Measurements from ENCODE around the gene AGBL1. TPM values are rescaled to one million over a fixed set of nuclear protein-coding genes. Genes with fewer than 3 reads are reported as not detected.

The AGBL1 gene
- total RNA-seq, 1 experiment from 2014 or later = not detected

DNA sequence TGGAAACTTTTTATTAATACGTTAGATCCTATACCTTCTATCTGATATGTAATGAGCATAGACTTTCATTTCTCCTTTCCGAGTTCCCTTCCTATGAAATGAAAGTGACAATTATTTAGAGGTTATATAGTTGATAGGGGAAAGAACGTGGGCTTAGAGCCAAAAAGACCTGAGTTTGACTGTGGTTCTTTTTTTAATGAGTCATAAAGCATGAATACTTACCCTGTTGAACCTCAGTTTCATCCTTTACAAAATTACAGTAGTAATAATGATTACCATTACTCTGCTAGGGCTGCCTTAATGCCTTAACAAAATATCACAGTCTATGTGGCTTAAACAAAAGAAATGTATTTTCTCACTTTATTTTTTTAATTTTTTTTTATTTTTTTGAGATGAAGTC lies 75.9 kb downstream of the AGBL1 start:
- intact Hi-C loops (cut with micrococcal nuclease; ENCODE audit: unreplicated experiment) = no loop called here
- Histone ChIP-seq H3K27ac (no peak overlapping the region), H2AFZ (no peak overlapping the region), H3K27me3 (ENCODE audit: insufficient read depth, low read depth) (peaks cover 17% of the 10 kb centered on the region; the same call in 1 of the 2 replicates), H3K4me3 (no peak overlapping the region), H3K79me2 (ENCODE audit: low read depth) (no peaks in the 10 kb centered on the region), H3K36me3 (ENCODE audit: low read depth) (no peaks in the 10 kb centered on the region), H3F3A (ENCODE audit: insufficient read depth, low read depth) (no peaks in the 10 kb centered on the region), H3K9me3 (ENCODE audit: insufficient read depth, low read depth) (no peaks in the 10 kb centered on the region), H3K9me2 (ENCODE audit: insufficient read depth) (no peaks in the 10 kb centered on the region), H3K4me2 (no peak overlapping the region), H4K20me1 (ENCODE audit: insufficient read depth) (no peaks in the 10 kb centered on the region), H3K4me1 (replicated peaks; ENCODE audit: insufficient read depth) (no peaks in the 10 kb centered on the region)
- no TSS peak for BruUV-seq (replicated peaks)
- no peak for DNase-seq
- TF ChIP-seq EZH2 (IDR thresholded peaks at IDR 0.05; ENCODE audit: low read depth) = no peak
- TF ChIP-seq, protein P1, sequence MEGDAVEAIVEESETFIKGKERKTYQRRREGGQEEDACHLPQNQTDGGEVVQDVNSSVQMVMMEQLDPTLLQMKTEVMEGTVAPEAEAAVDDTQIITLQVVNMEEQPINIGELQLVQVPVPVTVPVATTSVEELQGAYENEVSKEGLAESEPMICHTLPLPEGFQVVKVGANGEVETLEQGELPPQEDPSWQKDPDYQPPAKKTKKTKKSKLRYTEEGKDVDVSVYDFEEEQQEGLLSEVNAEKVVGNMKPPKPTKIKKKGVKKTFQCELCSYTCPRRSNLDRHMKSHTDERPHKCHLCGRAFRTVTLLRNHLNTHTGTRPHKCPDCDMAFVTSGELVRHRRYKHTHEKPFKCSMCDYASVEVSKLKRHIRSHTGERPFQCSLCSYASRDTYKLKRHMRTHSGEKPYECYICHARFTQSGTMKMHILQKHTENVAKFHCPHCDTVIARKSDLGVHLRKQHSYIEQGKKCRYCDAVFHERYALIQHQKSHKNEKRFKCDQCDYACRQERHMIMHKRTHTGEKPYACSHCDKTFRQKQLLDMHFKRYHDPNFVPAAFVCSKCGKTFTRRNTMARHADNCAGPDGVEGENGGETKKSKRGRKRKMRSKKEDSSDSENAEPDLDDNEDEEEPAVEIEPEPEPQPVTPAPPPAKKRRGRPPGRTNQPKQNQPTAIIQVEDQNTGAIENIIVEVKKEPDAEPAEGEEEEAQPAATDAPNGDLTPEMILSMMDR (conservative IDR thresholded peaks at IDR 0.05) = no peak
- ChIA-PET CTCF (no interaction called here), POLR2A (ENCODE audit: unreplicated experiment) (no interaction called here)

DNA sequence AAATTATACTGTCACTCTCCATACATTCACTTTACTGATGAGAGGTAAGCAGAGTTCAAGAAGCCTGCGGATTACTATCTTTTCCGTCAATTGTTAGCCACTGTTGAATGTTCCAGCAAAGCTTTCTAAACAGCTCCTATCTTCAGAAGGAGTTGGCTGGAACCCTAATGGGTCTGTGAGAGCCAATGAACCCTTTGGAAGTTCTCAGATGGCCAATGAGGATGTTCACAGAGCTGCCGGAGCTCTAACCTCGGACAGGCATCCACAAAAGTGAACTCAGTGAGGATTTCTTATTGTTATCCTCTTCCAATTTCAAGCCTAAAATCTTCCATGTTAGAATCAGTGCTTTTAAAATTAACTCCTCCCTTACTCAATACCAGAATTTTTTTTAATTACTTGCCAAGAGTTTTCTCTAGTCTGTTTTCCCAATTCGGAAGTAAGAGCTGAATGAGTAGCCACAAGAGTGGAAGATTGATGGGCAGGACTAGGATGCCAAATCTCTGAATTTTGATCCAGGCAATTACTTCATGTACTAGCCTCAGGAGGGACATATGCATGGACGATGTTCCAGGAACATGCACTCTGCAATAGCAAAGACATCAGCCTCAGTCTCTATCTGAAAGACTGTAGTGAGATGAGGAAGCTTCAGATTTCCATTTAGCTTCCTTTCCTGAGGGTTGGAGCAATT lies 78.1 kb downstream of the AGBL1 start:
- Histone ChIP-seq H3K27ac (no peak overlapping the region), H3K9me3 (ENCODE audit: insufficient read depth, low read depth) (no peaks in the 10 kb centered on the region), H3K9me2 (ENCODE audit: insufficient read depth) (no peaks in the 10 kb centered on the region), H4K20me1 (ENCODE audit: insufficient read depth) (no peaks in the 10 kb centered on the region), H3K36me3 (ENCODE audit: low read depth) (no peaks in the 10 kb centered on the region), H3K79me2 (ENCODE audit: low read depth) (no peaks in the 10 kb centered on the region), H3K27me3 (ENCODE audit: insufficient read depth, low read depth) (peaks cover 17% of the 10 kb centered on the region; the same call in 1 of the 2 replicates), H2AFZ (no peak overlapping the region), H3K4me1 (replicated peaks; ENCODE audit: insufficient read depth) (no peaks in the 10 kb centered on the region), H3K4me3 (no peak overlapping the region), H3K4me2 (no peak overlapping the region), H3F3A (ENCODE audit: insufficient read depth, low read depth) (no peaks in the 10 kb centered on the region)
- ChIA-PET CTCF (no interaction called here), POLR2A (ENCODE audit: unreplicated experiment) (no interaction called here)
- BruUV-seq (replicated peaks) = no TSS peak
- intact Hi-C loops (cut with micrococcal nuclease; ENCODE audit: unreplicated experiment) = no loop called here
- no peak for DNase-seq
- TF ChIP-seq, protein P1 (conservative IDR thresholded peaks at IDR 0.05) = no peak
- TF ChIP-seq EZH2 (IDR thresholded peaks at IDR 0.05; ENCODE audit: low read depth) = no peak

DNA sequence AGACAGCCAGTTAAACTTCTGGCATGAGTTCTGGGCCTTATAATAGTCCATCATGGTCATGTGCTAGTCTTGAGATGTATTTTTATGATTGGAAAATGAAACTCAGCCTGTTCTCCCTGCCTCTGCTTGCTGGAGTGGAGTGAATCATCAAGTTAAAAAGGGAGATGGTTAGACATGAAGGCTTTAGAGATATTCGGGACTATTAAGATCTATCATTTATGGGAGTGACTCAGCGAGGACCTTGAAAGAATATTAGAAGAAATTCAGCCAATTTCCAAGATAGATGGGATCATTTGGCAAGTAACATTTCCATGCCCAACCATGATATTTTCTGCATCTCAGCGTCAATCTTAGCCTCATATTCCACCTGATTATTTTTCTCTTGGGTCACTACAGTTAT lies 79.8 kb downstream of the AGBL1 start:
- ChIA-PET CTCF (no interaction called here), POLR2A (ENCODE audit: unreplicated experiment) (no interaction called here)
- peaks cover 17% of the 10 kb centered on the region; the same call in 1 of the 2 replicates for H3K27me3 ChIP-seq (ENCODE audit: insufficient read depth, low read depth)
- no peaks in the 10 kb centered on the region for H3K4me1 ChIP-seq (replicated peaks; ENCODE audit: insufficient read depth)
- no TSS peak for BruUV-seq (replicated peaks)
- H3F3A ChIP-seq (ENCODE audit: insufficient read depth, low read depth) = no peaks in the 10 kb centered on the region
- TF ChIP-seq EZH2 (IDR thresholded peaks at IDR 0.05; ENCODE audit: low read depth) = no peak
- H3K4me3 ChIP-seq = no peak overlapping the region
- no peak overlapping the region for H2AFZ ChIP-seq
- H3K27ac ChIP-seq = no peak overlapping the region
- no peaks in the 10 kb centered on the region for H3K36me3 ChIP-seq (ENCODE audit: low read depth)
- intact Hi-C loops (cut with micrococcal nuclease; ENCODE audit: unreplicated experiment) = no loop called here
- no peaks in the 10 kb centered on the region for H3K9me2 ChIP-seq (ENCODE audit: insufficient read depth)
- no peak for DNase-seq
- H4K20me1 ChIP-seq (ENCODE audit: insufficient read depth) = no peaks in the 10 kb centered on the region
- H3K9me3 ChIP-seq (ENCODE audit: insufficient read depth, low read depth) = no peaks in the 10 kb centered on the region
- H3K79me2 ChIP-seq (ENCODE audit: low read depth) = no peaks in the 10 kb centered on the region
- H3K4me2 ChIP-seq = no peak overlapping the region

DNA sequence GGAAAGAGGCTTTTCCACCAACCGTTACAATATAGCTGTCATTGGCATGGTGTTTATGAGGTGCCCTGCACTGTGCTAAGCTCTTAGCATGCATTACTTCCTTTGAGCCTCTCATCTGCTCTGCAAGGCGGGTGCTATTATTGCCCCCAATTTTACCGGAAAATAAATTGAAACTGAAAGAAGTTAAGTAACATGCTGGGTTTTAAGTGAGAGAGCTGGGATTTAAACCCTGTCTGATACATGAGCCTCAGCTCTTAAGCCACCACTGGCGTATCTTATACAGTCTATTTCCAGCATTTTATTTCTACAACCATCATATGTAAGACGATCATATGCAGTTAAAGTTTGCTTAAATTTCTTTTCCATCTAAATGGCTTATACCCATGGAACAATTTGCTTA lies 81.6 kb downstream of the AGBL1 start:
- no peak overlapping the region for H3K4me3 ChIP-seq
- no peak for DNase-seq
- H4K20me1 ChIP-seq (ENCODE audit: insufficient read depth) = no peaks in the 10 kb centered on the region
- CTCF ChIA-PET = no interaction called here
- no peaks in the 10 kb centered on the region for H3F3A ChIP-seq (ENCODE audit: insufficient read depth, low read depth)
- intact Hi-C loops (cut with micrococcal nuclease; ENCODE audit: unreplicated experiment) = no loop called here
- H3K4me1 ChIP-seq (replicated peaks; ENCODE audit: insufficient read depth) = no peaks in the 10 kb centered on the region
- POLR2A ChIA-PET (ENCODE audit: unreplicated experiment) = no interaction called here
- no peaks in the 10 kb centered on the region for H3K79me2 ChIP-seq (ENCODE audit: low read depth)
- no TSS peak for BruUV-seq (replicated peaks)
- H3K27ac ChIP-seq = no peak overlapping the region
- no peak for TF ChIP-seq EZH2 (IDR thresholded peaks at IDR 0.05; ENCODE audit: low read depth)
- TF ChIP-seq, protein P1 (conservative IDR thresholded peaks at IDR 0.05) = no peak
- H3K27me3 ChIP-seq (ENCODE audit: insufficient read depth, low read depth) = peaks cover 17% of the 10 kb centered on the region; the same call in 1 of the 2 replicates
- H2AFZ ChIP-seq = no peak overlapping the region
- H3K9me3 ChIP-seq (ENCODE audit: insufficient read depth, low read depth) = no peaks in the 10 kb centered on the region
- no peaks in the 10 kb centered on the region for H3K9me2 ChIP-seq (ENCODE audit: insufficient read depth)
- H3K36me3 ChIP-seq (ENCODE audit: low read depth) = no peaks in the 10 kb centered on the region
- H3K4me2 ChIP-seq = no peak overlapping the region

Data from PC-9 (cell line).